Measurements from ENCODE around the gene MLIP. TPM values are rescaled to one million over a fixed set of nuclear protein-coding genes. Genes with fewer than 3 reads are reported as not detected.
"Not testable (repeated sequence)": the region's sequence is repeated elsewhere in the genome, so short reads cannot be mapped to it uniquely, and the experiment has no call there.

The MLIP gene
- total and polyA plus RNA-seq, 9 donors = 21.6 to 56.2 (median 41.0) TPM

DNA sequence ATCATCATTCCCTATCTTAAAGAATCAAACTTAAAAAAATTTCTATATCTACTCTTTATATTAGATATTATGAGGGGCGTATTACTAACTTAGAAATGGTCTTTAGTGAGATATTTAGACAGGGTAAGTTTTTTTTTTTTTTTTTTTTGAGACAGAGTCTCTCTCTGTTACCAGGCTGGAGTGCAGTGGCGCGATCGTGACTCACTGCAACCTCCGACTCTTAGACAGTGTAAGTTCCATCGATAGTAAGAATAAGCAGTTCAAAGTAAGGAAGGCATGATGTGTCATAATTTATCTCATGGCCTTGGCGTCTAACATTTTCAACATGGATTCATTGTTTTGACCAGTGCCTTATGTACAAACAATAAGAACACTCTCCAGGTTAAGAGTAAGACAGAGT lies 72.4 kb downstream of the MLIP start:
- no peaks in the 10 kb centered on the region for H3K9me3 ChIP-seq (replicated peaks; ENCODE audit: control insufficient read depth, low read depth, low read length)
- no peak for DNase-seq
- H3K27me3 ChIP-seq (ENCODE audit: control insufficient read depth, insufficient read depth, low read length) = no peaks in the 10 kb centered on the region
- WGBS (ENCODE audit: insufficient coverage) = 96% methylated on average over 5 of the region's 7 CpGs
- H3K36me3 ChIP-seq (ENCODE audit: control insufficient read depth, insufficient read depth, low read length) = no peaks in the 10 kb centered on the region
- H3K4me3 ChIP-seq (ENCODE audit: low read length) = no peak overlapping the region
- H3K4me1 ChIP-seq (ENCODE audit: control insufficient read depth, insufficient read depth, low read length) = no peaks in the 10 kb centered on the region
- no peak overlapping the region for H3K27ac ChIP-seq (ENCODE audit: low read length)

DNA sequence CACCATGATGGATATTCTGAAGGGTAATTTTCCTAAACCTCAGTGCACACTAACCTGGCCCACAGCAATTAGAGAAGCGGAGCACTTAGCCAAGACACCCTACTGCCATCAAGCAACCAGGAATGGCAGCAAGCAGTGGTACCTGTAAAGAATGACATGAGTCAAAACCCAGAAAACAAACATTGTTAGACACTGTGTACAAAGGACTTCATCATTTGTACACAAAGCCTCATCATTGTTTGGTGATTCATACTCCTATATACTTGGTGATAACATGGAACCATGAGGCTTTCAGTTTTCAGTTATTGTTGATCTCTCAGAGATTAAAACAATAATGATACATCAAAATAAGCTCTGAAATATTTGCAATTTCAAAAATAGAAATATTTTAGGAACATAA lies 74.6 kb downstream of the MLIP start:
- H3K4me3 ChIP-seq (ENCODE audit: low read length) = no peak overlapping the region
- no peaks in the 10 kb centered on the region for H3K27me3 ChIP-seq (ENCODE audit: control insufficient read depth, insufficient read depth, low read length)
- no peak for DNase-seq
- no peaks in the 10 kb centered on the region for H3K36me3 ChIP-seq (ENCODE audit: control insufficient read depth, insufficient read depth, low read length)
- H3K9me3 ChIP-seq (replicated peaks; ENCODE audit: control insufficient read depth, low read depth, low read length) = no peaks in the 10 kb centered on the region
- H3K27ac ChIP-seq (ENCODE audit: low read length) = no peak overlapping the region
- no peaks in the 10 kb centered on the region for H3K4me1 ChIP-seq (ENCODE audit: control insufficient read depth, insufficient read depth, low read length)
- WGBS (ENCODE audit: insufficient coverage) = no CpG with 5 or more reads among the region's 1 CpG

GRCh38 chr6:54188846-54189245 lies 77.6 kb downstream of the MLIP start:
- Histone ChIP-seq H3K36me3 (ENCODE audit: control insufficient read depth, insufficient read depth, low read length) (no peaks in the 10 kb centered on the region), H3K27ac (ENCODE audit: low read length) (no peak overlapping the region), H3K4me3 (ENCODE audit: low read length) (no peak overlapping the region), H3K9me3 (replicated peaks; ENCODE audit: control insufficient read depth, low read depth, low read length) (no peaks in the 10 kb centered on the region), H3K4me1 (ENCODE audit: control insufficient read depth, insufficient read depth, low read length) (no peaks in the 10 kb centered on the region), H3K27me3 (ENCODE audit: control insufficient read depth, insufficient read depth, low read length) (no peaks in the 10 kb centered on the region)
- peak; percentile 10 for DNase-seq
- no CpG with 5 or more reads among the region's 2 CpGs for WGBS (ENCODE audit: insufficient coverage)

DNA sequence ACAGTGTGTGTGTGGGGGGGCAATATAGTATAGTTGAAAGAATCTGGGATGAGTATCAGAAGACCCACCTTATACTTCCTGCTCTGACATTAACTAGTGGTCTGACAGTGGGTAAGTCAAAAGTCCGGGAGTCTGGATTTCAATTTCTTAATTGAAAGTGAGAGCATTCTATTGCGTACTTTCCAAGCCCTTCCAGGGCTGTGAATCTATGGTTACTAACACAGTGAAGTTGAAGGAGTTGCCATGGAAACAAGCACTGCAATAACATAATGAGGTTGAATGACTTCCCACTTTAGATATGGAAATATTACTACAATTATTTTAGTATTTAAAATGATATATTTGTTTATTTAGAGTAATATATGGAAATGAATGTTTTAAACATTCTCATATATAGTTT lies 80.2 kb downstream of the MLIP start:
- no peak overlapping the region for H3K4me3 ChIP-seq (ENCODE audit: low read length)
- WGBS (ENCODE audit: insufficient coverage) = 20% methylated on average over 1 of the region's 2 CpGs
- no peak overlapping the region for H3K27ac ChIP-seq (ENCODE audit: low read length)
- no peaks in the 10 kb centered on the region for H3K27me3 ChIP-seq (ENCODE audit: control insufficient read depth, insufficient read depth, low read length)
- H3K36me3 ChIP-seq (ENCODE audit: control insufficient read depth, insufficient read depth, low read length) = no peaks in the 10 kb centered on the region
- DNase-seq = peak; percentile 89
- no peaks in the 10 kb centered on the region for H3K9me3 ChIP-seq (replicated peaks; ENCODE audit: control insufficient read depth, low read depth, low read length)
- peaks cover 2% of the 10 kb centered on the region for H3K4me1 ChIP-seq (ENCODE audit: control insufficient read depth, insufficient read depth, low read length)

DNA sequence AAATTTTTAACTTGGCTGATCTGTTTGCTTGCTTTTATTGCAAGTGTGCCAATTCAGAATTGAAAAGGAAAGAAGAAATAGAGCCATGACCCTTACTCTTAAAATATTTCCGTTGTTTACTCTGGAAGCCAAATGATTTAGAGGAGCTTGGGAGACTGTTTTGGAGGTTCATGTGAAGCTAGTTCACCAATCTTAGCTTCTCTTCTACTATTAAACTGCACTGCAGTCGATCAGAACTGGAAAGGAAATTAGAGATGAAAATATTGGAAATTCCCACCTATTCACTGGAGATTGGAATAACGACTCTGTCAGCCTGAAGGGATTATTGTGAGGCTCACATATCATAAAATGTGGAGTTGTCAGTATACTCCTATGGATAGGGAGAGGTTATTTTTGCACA lies 81.8 kb downstream of the MLIP start:
- no peaks in the 10 kb centered on the region for H3K36me3 ChIP-seq (ENCODE audit: control insufficient read depth, insufficient read depth, low read length)
- H3K27ac ChIP-seq (ENCODE audit: low read length) = peak overlapping the region; percentile 73
- H3K4me3 ChIP-seq (ENCODE audit: low read length) = no peak overlapping the region
- peak; percentile 83 for DNase-seq
- H3K9me3 ChIP-seq (replicated peaks; ENCODE audit: control insufficient read depth, low read depth, low read length) = no peaks in the 10 kb centered on the region
- no peaks in the 10 kb centered on the region for H3K27me3 ChIP-seq (ENCODE audit: control insufficient read depth, insufficient read depth, low read length)
- H3K4me1 ChIP-seq (ENCODE audit: control insufficient read depth, insufficient read depth, low read length) = peaks cover 2% of the 10 kb centered on the region
- WGBS (ENCODE audit: insufficient coverage) = no CpG with 5 or more reads among the region's 3 CpGs

GRCh38 chr6:54193560-54193959 lies 82.3 kb downstream of the MLIP start:
- Histone ChIP-seq H3K9me3 (replicated peaks; ENCODE audit: control insufficient read depth, low read depth, low read length) (no peaks in the 10 kb centered on the region), H3K36me3 (ENCODE audit: control insufficient read depth, insufficient read depth, low read length) (no peaks in the 10 kb centered on the region), H3K27me3 (ENCODE audit: control insufficient read depth, insufficient read depth, low read length) (no peaks in the 10 kb centered on the region), H3K27ac (ENCODE audit: low read length) (peak overlapping the region; percentile 67), H3K4me1 (ENCODE audit: control insufficient read depth, insufficient read depth, low read length) (peaks cover 2% of the 10 kb centered on the region), H3K4me3 (ENCODE audit: low read length) (no peak overlapping the region)
- 0% methylated on average over 1 of the region's 3 CpGs for WGBS (ENCODE audit: insufficient coverage)
- peak; percentile 67 for DNase-seq

DNA sequence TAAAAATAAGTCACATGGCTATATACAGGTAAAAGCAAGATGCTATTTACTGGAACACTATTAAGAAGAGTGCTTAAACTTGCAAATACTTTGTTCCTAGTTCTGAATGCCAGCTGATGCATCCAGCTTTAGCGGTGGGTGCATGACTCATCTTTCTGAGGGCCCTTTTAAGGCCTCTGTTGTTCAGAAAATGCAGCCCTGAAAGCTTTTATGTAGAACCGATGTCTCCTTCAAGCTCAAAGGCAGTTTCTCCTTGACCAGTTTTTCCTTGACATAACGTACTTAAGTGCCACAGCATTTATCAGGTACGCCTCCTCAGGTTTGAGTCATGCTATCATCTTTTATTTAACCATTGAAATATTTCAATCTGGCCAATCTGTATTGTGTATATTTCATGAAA lies 82.8 kb downstream of the MLIP start:
- no peaks in the 10 kb centered on the region for H3K9me3 ChIP-seq (replicated peaks; ENCODE audit: control insufficient read depth, low read depth, low read length)
- no peak overlapping the region for H3K4me3 ChIP-seq (ENCODE audit: low read length)
- peak; percentile 26 for DNase-seq
- no CpG with 5 or more reads among the region's 4 CpGs for WGBS (ENCODE audit: insufficient coverage)
- no peaks in the 10 kb centered on the region for H3K36me3 ChIP-seq (ENCODE audit: control insufficient read depth, insufficient read depth, low read length)
- peak overlapping the region; percentile 67 for H3K27ac ChIP-seq (ENCODE audit: low read length)
- peaks cover 2% of the 10 kb centered on the region for H3K4me1 ChIP-seq (ENCODE audit: control insufficient read depth, insufficient read depth, low read length)
- H3K27me3 ChIP-seq (ENCODE audit: control insufficient read depth, insufficient read depth, low read length) = no peaks in the 10 kb centered on the region

DNA sequence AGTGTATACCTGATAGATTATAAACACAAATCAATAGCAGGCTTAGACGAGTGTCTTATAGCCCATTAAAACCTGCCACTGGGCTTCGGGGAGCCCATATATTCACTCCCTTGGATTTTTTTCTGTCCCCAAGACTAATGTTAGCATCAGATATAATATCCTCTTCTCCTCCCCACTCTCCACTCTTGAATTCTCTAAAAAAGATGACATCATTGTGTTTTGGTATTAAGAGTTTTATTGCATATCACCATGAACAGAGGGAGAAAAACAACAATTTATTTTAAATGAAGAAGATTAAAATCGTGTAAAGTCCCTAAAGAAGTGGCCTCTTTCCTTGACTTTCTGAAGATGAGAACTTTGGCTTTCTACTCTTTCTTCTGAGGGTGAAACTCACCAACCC lies 84.4 kb downstream of the MLIP start:
- no peak overlapping the region for H3K27ac ChIP-seq (ENCODE audit: low read length)
- no peaks in the 10 kb centered on the region for H3K9me3 ChIP-seq (replicated peaks; ENCODE audit: control insufficient read depth, low read depth, low read length)
- H3K4me1 ChIP-seq (ENCODE audit: control insufficient read depth, insufficient read depth, low read length) = peaks cover 2% of the 10 kb centered on the region
- no peak for DNase-seq
- H3K27me3 ChIP-seq (ENCODE audit: control insufficient read depth, insufficient read depth, low read length) = no peaks in the 10 kb centered on the region
- H3K36me3 ChIP-seq (ENCODE audit: control insufficient read depth, insufficient read depth, low read length) = no peaks in the 10 kb centered on the region
- H3K4me3 ChIP-seq (ENCODE audit: low read length) = no peak overlapping the region
- WGBS (ENCODE audit: insufficient coverage) = no CpG with 5 or more reads among the region's 3 CpGs

DNA sequence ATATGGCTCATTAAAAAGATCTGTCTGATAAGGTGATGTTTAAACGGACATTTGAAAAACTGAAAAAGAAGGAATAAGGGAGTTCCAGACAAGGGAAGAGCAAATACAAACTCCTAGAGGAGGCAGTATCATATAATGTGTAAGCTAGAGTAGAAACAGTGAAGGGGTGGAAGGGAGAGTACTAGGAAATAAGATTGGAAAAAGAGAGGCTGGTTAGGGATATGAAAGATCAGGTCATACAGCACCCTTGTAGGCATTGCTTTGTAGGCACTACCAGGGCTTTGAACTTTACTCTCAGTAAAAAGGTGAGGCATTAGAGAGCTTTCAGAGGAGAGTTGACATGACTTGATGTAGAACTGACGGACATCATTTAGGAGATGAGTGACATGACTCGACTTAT lies 85.7 kb downstream of the MLIP start:
- no CpG with 5 or more reads among the region's 3 CpGs for WGBS (ENCODE audit: insufficient coverage)
- no peak for DNase-seq
- Histone ChIP-seq H3K27me3 (ENCODE audit: control insufficient read depth, insufficient read depth, low read length) (no peaks in the 10 kb centered on the region), H3K9me3 (replicated peaks; ENCODE audit: control insufficient read depth, low read depth, low read length) (no peaks in the 10 kb centered on the region), H3K4me3 (ENCODE audit: low read length) (no peak overlapping the region), H3K36me3 (ENCODE audit: control insufficient read depth, insufficient read depth, low read length) (no peaks in the 10 kb centered on the region), H3K27ac (ENCODE audit: low read length) (no peak overlapping the region), H3K4me1 (ENCODE audit: control insufficient read depth, insufficient read depth, low read length) (peaks cover 2% of the 10 kb centered on the region)

DNA sequence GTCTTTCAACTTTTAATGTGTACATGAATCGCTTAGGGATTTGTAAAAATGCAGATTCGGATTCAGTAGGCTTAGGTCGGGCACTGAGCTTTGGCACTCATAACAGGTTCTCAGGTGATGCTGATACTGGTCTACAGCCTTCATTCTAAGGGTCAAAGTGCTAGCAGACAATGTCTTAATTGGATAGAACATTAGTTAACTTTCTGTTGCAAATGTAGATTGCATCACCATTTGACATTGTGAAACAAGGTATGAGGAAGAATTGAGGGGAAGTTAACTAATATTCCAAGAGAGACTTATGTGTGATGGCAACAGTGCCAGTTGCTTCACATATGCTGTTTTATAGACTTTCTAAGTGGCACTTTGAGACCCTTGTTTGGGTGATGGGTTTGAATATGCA lies 86.9 kb downstream of the MLIP start:
- Histone ChIP-seq H3K36me3 (ENCODE audit: control insufficient read depth, insufficient read depth, low read length) (no peaks in the 10 kb centered on the region), H3K27ac (ENCODE audit: low read length) (no peak overlapping the region), H3K27me3 (ENCODE audit: control insufficient read depth, insufficient read depth, low read length) (no peaks in the 10 kb centered on the region), H3K4me3 (ENCODE audit: low read length) (no peak overlapping the region), H3K9me3 (replicated peaks; ENCODE audit: control insufficient read depth, low read depth, low read length) (no peaks in the 10 kb centered on the region), H3K4me1 (ENCODE audit: control insufficient read depth, insufficient read depth, low read length) (peaks cover 2% of the 10 kb centered on the region)
- WGBS (ENCODE audit: insufficient coverage) = 91% methylated on average over 3 of the region's 3 CpGs
- DNase-seq = no peak

DNA sequence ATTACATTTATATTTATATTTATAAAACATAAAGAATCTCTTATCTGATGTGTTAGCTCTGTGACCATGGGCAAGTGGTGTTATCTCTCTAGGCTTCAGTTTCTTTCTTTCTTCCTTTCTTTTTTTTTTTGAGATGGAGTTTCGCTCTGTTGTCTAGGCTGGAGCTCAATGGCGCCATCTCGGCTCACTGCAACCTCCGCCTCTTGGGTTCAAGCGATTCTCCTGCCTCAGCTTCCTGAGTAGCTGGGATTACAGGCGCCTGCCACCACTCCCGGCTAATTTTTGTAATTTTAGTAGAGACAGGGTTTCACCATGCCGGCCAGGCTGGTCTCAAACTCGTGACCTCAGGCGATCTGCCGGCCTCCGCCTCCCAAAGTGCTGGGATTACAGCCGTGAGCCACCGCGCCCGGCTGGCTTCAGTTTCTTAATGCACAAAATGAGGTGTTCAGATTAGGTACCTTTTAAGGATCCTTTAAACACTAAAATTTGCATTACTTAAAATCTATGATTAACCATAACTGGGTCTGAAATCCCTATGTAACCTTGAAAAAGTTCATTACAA lies 92.3 kb downstream of the MLIP start:
- WGBS (ENCODE audit: insufficient coverage) = 92% methylated on average over 9 of the region's 16 CpGs
- DNase-seq; H3K36me3 ChIP-seq (ENCODE audit: control insufficient read depth, insufficient read depth, low read length); H3K27ac ChIP-seq (ENCODE audit: low read length); H3K4me3 ChIP-seq (ENCODE audit: low read length); H3K9me3 ChIP-seq (replicated peaks; ENCODE audit: control insufficient read depth, low read depth, low read length); H3K4me1 ChIP-seq (ENCODE audit: control insufficient read depth, insufficient read depth, low read length); H3K27me3 ChIP-seq (ENCODE audit: control insufficient read depth, insufficient read depth, low read length): not testable (repeated sequence)
